Central memory CD8-positive, alpha-beta T cell (primary cell): ENCODE data around the gene CA12.
A peak's percentile ranks its signal among the peaks of the same experiment; 100 is the strongest.

Source experiments
- ATAC-seq: fragments of 150-1000 bp; cut with Tn5 transposase; replicated peaks from 2 replicates; pipeline ENCODE4 v1.10.0; 2022; ENCODE audit warnings: mild to moderate bottlenecking, moderate FRiP score, moderate number of reproducible peaks; ENCODE audit not compliant: poor library complexity, severe bottlenecking; ENCODE audit errors: extremely low read depth
- DNase-seq, 2 donors: peaks; one replicate each; pipeline ENCODE4 v3.0.0; 2021; ENCODE audit warnings: low spot score in 2 of 2
- H3K27ac Mint-ChIP-seq: one replicate; pipeline ENCODE4 v1.8.0; 2022; ENCODE audit warnings: low read depth, mild to moderate bottlenecking, moderate library complexity, mixed read lengths
- H3K27me3 Mint-ChIP-seq: one replicate; pipeline ENCODE4 v1.8.0; 2022; ENCODE audit warnings: mixed read lengths
- H3K36me3 Mint-ChIP-seq: one replicate; pipeline ENCODE4 v1.8.0; 2022; ENCODE audit warnings: mild to moderate bottlenecking, moderate library complexity, mixed read lengths; ENCODE audit not compliant: insufficient read depth
- H3K4me1 Mint-ChIP-seq: one replicate; pipeline ENCODE4 v1.8.0; 2022; ENCODE audit warnings: mixed read lengths
- H3K4me3 Mint-ChIP-seq: one replicate; pipeline ENCODE4 v1.8.0; 2022; ENCODE audit warnings: mild to moderate bottlenecking, moderate library complexity, mixed read lengths
- H3K9me3 Mint-ChIP-seq: one replicate; pipeline ENCODE4 v1.8.0; 2022; ENCODE audit warnings: mixed read lengths

The CA12 gene

DNA sequence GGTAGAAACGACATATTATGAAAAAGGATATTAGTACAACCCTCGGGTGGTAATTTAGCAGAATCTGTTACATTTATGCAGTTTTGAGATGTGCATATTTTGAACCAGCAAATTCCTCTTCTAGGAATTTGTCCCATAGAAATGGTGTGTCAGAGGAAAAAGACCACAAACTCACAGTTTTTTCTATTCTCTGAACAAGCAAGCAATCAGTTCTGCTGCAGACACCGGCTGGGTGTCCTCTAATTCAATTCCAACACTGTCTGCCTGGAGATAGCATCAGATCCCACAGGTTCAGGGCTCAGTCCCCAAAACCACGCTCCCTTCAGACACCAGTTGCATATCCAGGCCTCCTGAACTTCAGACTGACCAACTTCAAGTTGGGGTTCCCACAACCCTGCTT is 67.8 kb downstream of the CA12 start:
- H3K27me3 Mint-ChIP-seq: no peaks in the 10 kb centered on the region
- H3K4me1 Mint-ChIP-seq: no peaks in the 10 kb centered on the region
- no peak for ATAC-seq

GRCh38 chr15:63312286-63312685 is 69.4 kb downstream of the CA12 start:
- Mint-ChIP-seq H3K36me3 (no peaks in the 10 kb centered on the region), H3K9me3 (no peaks in the 10 kb centered on the region), H3K4me3 (no peak overlapping the region), H3K27ac (no peak overlapping the region), H3K4me1 (no peaks in the 10 kb centered on the region), H3K27me3 (no peaks in the 10 kb centered on the region)
- DNase-seq (no peak), ATAC-seq (no peak)

More for the DNA sequence above, 67.8 kb downstream of the CA12 start:
- no peaks in the 10 kb centered on the region for H3K9me3 Mint-ChIP-seq
- H3K36me3 Mint-ChIP-seq: no peaks in the 10 kb centered on the region
- H3K27ac Mint-ChIP-seq: no peak overlapping the region
- H3K4me3 Mint-ChIP-seq: no peak overlapping the region
- no peak for DNase-seq

DNA sequence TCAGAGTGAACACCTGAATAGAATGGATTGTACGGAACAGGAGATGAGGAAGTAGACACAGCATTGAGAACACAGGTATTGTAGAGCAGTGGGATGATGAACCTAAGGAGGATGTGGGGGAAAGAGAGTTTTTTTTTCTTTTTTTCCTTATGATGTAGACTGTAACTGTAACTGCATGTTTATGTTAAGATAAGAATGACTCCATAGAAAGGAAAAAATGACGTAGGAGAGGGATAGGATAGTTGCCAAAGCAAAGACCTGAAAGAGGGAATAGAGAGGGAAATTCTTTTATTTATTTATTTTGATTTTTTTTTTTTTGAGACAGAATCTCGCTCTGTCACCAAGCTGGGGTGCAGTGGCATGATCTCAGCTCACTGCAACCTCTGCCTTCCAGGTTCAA is 71.0 kb downstream of the CA12 start:
- Mint-ChIP-seq H3K4me1 (no peaks in the 10 kb centered on the region), H3K9me3 (no peaks in the 10 kb centered on the region), H3K27me3 (no peaks in the 10 kb centered on the region), H3K36me3 (peaks cover 5% of the 10 kb centered on the region), H3K4me3 (no peak overlapping the region), H3K27ac (no peak overlapping the region)
- DNase-seq: no peak
- no peak for ATAC-seq

DNA sequence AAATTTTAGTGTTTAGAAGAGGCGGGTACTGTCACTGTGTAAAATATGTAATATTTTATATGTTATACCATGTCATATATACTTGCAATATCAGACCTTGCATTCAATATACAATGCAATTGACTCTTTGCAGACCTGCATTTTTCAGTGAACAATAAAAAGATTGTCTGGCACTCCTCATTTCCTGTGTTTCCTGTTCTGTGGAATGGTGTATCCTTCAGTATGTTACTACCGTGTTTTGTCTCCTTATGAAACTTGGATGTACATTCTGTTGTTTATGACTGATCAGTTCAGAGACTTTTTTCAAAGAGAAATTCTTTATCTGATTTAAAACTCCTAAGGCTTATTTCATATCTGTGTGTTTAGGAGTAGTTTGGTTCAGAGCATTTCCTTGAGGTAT is 72.7 kb downstream of the CA12 start:
- no peak for DNase-seq
- Mint-ChIP-seq H3K9me3 (no peaks in the 10 kb centered on the region), H3K27ac (no peak overlapping the region), H3K4me1 (no peaks in the 10 kb centered on the region), H3K27me3 (no peaks in the 10 kb centered on the region), H3K36me3 (peaks cover 11% of the 10 kb centered on the region), H3K4me3 (no peak overlapping the region)
- no peak for ATAC-seq

DNA sequence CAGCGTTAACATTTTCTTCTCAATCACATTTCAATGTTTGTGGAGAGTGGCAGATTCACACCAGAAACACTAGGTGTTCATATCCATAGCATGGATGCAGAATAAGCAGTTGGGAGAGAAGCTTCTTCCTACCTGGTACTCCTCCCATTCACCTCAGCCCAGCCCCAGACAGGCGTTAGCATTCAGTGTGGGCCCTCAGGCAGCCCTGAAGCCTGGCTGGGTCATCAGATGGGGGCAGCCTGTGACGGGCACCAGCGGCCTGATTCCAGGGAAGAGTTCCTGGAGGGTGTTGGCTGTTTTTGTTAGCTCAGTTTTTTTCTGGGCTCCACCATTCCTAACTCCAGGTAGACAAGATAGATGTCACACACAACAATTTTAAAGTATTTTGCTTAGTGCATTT is 73.2 kb downstream of the CA12 start:
- no peak overlapping the region for H3K27ac Mint-ChIP-seq
- no peaks in the 10 kb centered on the region for H3K27me3 Mint-ChIP-seq
- H3K36me3 Mint-ChIP-seq: peaks cover 14% of the 10 kb centered on the region
- H3K4me3 Mint-ChIP-seq: no peak overlapping the region
- H3K9me3 Mint-ChIP-seq: no peaks in the 10 kb centered on the region
- DNase-seq (no peak), ATAC-seq (no peak)
- H3K4me1 Mint-ChIP-seq: no peaks in the 10 kb centered on the region

GRCh38 chr15:63306492-63307073 is 75.1 kb downstream of the CA12 start:
- H3K4me3 Mint-ChIP-seq: no peak overlapping the region
- no peak for DNase-seq
- no peaks in the 10 kb centered on the region for H3K4me1 Mint-ChIP-seq
- H3K27me3 Mint-ChIP-seq: no peaks in the 10 kb centered on the region
- H3K9me3 Mint-ChIP-seq: no peaks in the 10 kb centered on the region
- no peak overlapping the region for H3K27ac Mint-ChIP-seq
- peaks cover 14% of the 10 kb centered on the region for H3K36me3 Mint-ChIP-seq
- ATAC-seq: no peak

- DNase-seq: no peak
- Mint-ChIP-seq H3K36me3 (peaks cover 14% of the 10 kb centered on the region), H3K9me3 (no peaks in the 10 kb centered on the region), H3K27ac (no peak overlapping the region), H3K4me3 (no peak overlapping the region), H3K4me1 (no peaks in the 10 kb centered on the region), H3K27me3 (no peaks in the 10 kb centered on the region)
- ATAC-seq: no peak
Observed at GRCh38 chr15:63305260-63305659, 76.4 kb downstream of the CA12 start.

- DNase-seq: no peak
- no peak for ATAC-seq
- Mint-ChIP-seq H3K27me3 (no peaks in the 10 kb centered on the region), H3K4me1 (peaks cover 5% of the 10 kb centered on the region), H3K36me3 (peaks cover 19% of the 10 kb centered on the region), H3K27ac (no peak overlapping the region), H3K4me3 (no peak overlapping the region), H3K9me3 (no peaks in the 10 kb centered on the region)
Observed at GRCh38 chr15:63301088-63301487, 80.6 kb downstream of the CA12 start.

- H3K27ac Mint-ChIP-seq: no peak overlapping the region
Observed at GRCh38 chr15:63299943-63300575, 81.6 kb downstream of the CA12 start.

GRCh38 chr15:63296195-63296594 is 85.5 kb downstream of the CA12 start:
- peaks cover 13% of the 10 kb centered on the region for H3K36me3 Mint-ChIP-seq
- no peak overlapping the region for H3K27ac Mint-ChIP-seq
- no peak for ATAC-seq
- no peak overlapping the region for H3K4me3 Mint-ChIP-seq
- peaks cover 5% of the 10 kb centered on the region for H3K4me1 Mint-ChIP-seq
- DNase-seq: no peak
- H3K9me3 Mint-ChIP-seq: no peaks in the 10 kb centered on the region
- no peaks in the 10 kb centered on the region for H3K27me3 Mint-ChIP-seq

More at GRCh38 chr15:63299943-63300575, 81.6 kb downstream of the CA12 start:
- Mint-ChIP-seq H3K4me3 (no peak overlapping the region), H3K9me3 (no peaks in the 10 kb centered on the region), H3K27me3 (no peaks in the 10 kb centered on the region), H3K4me1 (peaks cover 5% of the 10 kb centered on the region), H3K36me3 (peaks cover 16% of the 10 kb centered on the region)
- ATAC-seq (no peak), DNase-seq (no peak)

DNA sequence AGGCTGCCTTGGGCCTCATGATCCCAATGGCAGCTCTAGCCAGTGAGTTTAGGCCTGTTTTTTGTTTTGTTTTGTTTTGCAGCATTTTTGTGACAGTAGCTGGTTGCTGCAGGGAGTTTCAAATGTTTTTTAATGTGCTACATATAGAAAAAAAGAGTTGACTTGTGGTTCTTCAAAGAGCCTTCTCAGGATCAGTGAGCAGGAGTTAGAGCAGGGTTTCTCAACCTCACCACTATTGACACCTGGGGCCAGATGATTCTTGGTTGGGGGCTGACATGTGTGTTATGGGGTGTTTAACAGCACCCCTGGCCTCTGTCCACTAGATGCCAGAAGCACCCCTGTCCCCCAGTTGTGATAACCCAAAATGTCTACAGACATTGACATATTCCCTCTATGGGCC is 86.3 kb downstream of the CA12 start:
- Mint-ChIP-seq H3K9me3 (no peaks in the 10 kb centered on the region), H3K4me1 (peaks cover 5% of the 10 kb centered on the region), H3K27ac (no peak overlapping the region), H3K4me3 (no peak overlapping the region), H3K27me3 (no peaks in the 10 kb centered on the region), H3K36me3 (peaks cover 16% of the 10 kb centered on the region)
- DNase-seq (no peak), ATAC-seq (no peak)

DNA sequence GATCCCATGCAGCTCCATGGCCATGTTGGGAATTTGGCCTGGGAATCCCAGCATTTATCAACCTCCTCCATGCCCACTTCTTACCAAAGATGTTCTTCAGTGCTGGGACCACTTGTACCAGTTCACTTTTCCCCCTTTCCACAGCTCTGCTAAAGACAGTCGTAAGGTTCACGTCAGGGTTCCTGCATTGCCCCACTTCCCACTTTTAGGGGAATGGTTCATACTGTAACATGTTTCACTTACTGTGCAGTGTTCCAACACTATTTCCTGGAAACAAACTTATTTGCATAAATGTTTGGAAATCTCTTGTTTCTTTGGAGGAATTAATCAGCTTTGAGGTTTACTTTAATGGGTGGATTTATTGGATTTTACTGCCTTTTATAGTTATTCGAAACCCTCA is 87.3 kb downstream of the CA12 start:
- Mint-ChIP-seq H3K27me3 (no peaks in the 10 kb centered on the region), H3K36me3 (peaks cover 12% of the 10 kb centered on the region), H3K4me1 (peaks cover 5% of the 10 kb centered on the region), H3K9me3 (no peaks in the 10 kb centered on the region), H3K27ac (no peak overlapping the region), H3K4me3 (no peak overlapping the region)
- DNase-seq: no peak
- no peak for ATAC-seq

- peaks cover 12% of the 10 kb centered on the region for H3K36me3 Mint-ChIP-seq
- no peak for DNase-seq
- H3K9me3 Mint-ChIP-seq: no peaks in the 10 kb centered on the region
- no peak for ATAC-seq
- H3K27me3 Mint-ChIP-seq: no peaks in the 10 kb centered on the region
- H3K4me1 Mint-ChIP-seq: peaks cover 12% of the 10 kb centered on the region
- no peak overlapping the region for H3K4me3 Mint-ChIP-seq
- H3K27ac Mint-ChIP-seq: peak overlapping the region; percentile 49
Observed at GRCh38 chr15:63292771-63293170, 88.9 kb downstream of the CA12 start.
